Panc1 (cell line): ENCODE measurements around the gene FAM43A. TPM values are rescaled to one million over a fixed set of nuclear protein-coding genes. Genes with fewer than 3 reads are reported as not detected.

Experiments used
- ATAC-seq: fragments of 200-7000 bp; cut with Tn5 transposase; 2 replicates; pipeline ENCODE4 v1.9.1; 2020; ENCODE audit warnings: mild to moderate bottlenecking, moderate library complexity
- BruUV-seq: library from RNA; stranded (reverse); fragments of 400-500 nt; replicated peaks from 2 replicates; lab custom pipeline; 2021; lab: Mats Ljungman, UMichigan
- CTCF ChIA-PET: fragments of 300-600 bp; sonication (Branson Sonifier 250); formaldehyde crosslinking; loops from one replicate; lab custom pipeline; 2022; ENCODE audit warnings: antibody characterized with exemption; lab: Charles Lee
- POLR2A ChIA-PET: fragments of 300-600 bp; sonication (Branson Sonifier 250); formaldehyde crosslinking; loops from one replicate; lab custom pipeline; 2022; ENCODE audit warnings: antibody characterized with exemption; lab: Charles Lee
- DNase-seq: peaks from one replicate; pipeline ENCODE4 v3.0.0-alpha.2; 2010; ENCODE audit warnings: low read depth, low spot score
- H3K27ac ChIP-seq: 2 replicates; pipeline ENCODE4 v1.5.1; 2011; ENCODE audit warnings: mild to moderate bottlenecking, low read length, inconsistent platforms
- H3K27me3 ChIP-seq: fragments of 200-500 bp; sonication (Bioruptor generic); 2 replicates; pipeline ENCODE4 v1.6.0; 2014; ENCODE audit warnings: low read length, inconsistent platforms; ENCODE audit not compliant: control insufficient read depth, insufficient read depth
- H3K36me3 ChIP-seq: fragments of 200-500 bp; sonication (Bioruptor generic); 2 replicates; pipeline ENCODE4 v1.5.1; 2014; ENCODE audit warnings: inconsistent platforms, mild to moderate bottlenecking, low read length, moderate library complexity; ENCODE audit not compliant: control insufficient read depth, insufficient read depth
- H3K4me1 ChIP-seq: 2 replicates; pipeline ENCODE4 v1.5.1; 2011; ENCODE audit warnings: inconsistent platforms, mild to moderate bottlenecking, low read length, moderate library complexity; ENCODE audit not compliant: control insufficient read depth, insufficient read depth
- H3K4me3 ChIP-seq, 2 experiments: 2 replicates each; pipeline ENCODE4 v1.5.1; 2011 to 2012; ENCODE audit warnings: low read depth in 2 of 2, low read length in 2 of 2, mild to moderate bottlenecking in 2 of 2, inconsistent platforms in 1 of 2, moderate library complexity in 1 of 2
- H3K9me3 ChIP-seq: fragments of 200-500 bp; sonication (Bioruptor generic); 2 replicates; pipeline ENCODE4 v1.5.1; 2014; ENCODE audit warnings: low read depth, mild to moderate bottlenecking, inconsistent platforms, low read length, moderate library complexity; ENCODE audit not compliant: control insufficient read depth, insufficient read depth
- CTCF ChIP-seq: fragments of 450-650 bp; IDR thresholded peaks from 2 replicates; pipeline ENCODE4 v1.5.1; 2017; ENCODE audit warnings: mild to moderate bottlenecking
- POLR2AphosphoS5 ChIP-seq: IDR thresholded peaks from 2 replicates; pipeline ENCODE4 v1.6.1; 2012; ENCODE audit warnings: mild to moderate bottlenecking, low read depth, low read length, moderate library complexity
- REST ChIP-seq, 2 experiments: IDR thresholded peaks; 2 replicates each; pipeline ENCODE4 v1.6.1; 2011 to 2012; ENCODE audit warnings: low read depth in 2 of 2, control low read depth in 1 of 2, low read length in 1 of 2, mild to moderate bottlenecking in 1 of 2, moderate library complexity in 1 of 2; ENCODE audit not compliant: insufficient read depth in 1 of 2
- SIN3A ChIP-seq: IDR thresholded peaks from 2 replicates; pipeline ENCODE4 v1.6.1; 2012; ENCODE audit warnings: low read depth, mild to moderate bottlenecking, low read length, moderate library complexity, borderline replicate concordance; ENCODE audit not compliant: insufficient read depth
- TCF7L2 ChIP-seq: IDR thresholded peaks from 2 replicates; pipeline ENCODE4 v1.6.1; 2011; ENCODE audit warnings: mild to moderate bottlenecking, low read depth, low read length, inconsistent platforms
- in situ Hi-C: cut with HindIII; loops from 2 replicates; pipeline ENCODE4 v1.10.0; 2016; ENCODE audit warnings: low sequenced_read_pairs, low pct_unique_long_range_greater_than_20kb
- intact Hi-C: fragments of 100-400 bp; cut with micrococcal nuclease; formaldehyde crosslinking; loops from one replicate; pipeline ENCODE4 v1.10.0; 2022; ENCODE audit not compliant: unreplicated experiment
- total RNA-seq: library from RNA; stranded (reverse); gene quantifications from one replicate; pipeline ENCODE4 v1.2.1, GENCODE V29; 2021; ENCODE audit not compliant: unreplicated experiment

The FAM43A gene
- total RNA-seq, 1 experiment from 2014 or later = 51.4 TPM

- H3K4me1 ChIP-seq = no peaks in the 10 kb centered on the region
- no peaks in the 10 kb centered on the region for H3K9me3 ChIP-seq
- H3K27ac ChIP-seq = no peak overlapping the region
- DNase-seq = no peak
- no peaks in the 10 kb centered on the region for H3K27me3 ChIP-seq
- no peak overlapping the region for H3K4me3 ChIP-seq
- POLR2A ChIA-PET = interaction anchor here (0.7 kb wide), 1 partner anchor 90 kb away, joined by 4 read pairs; no protein-coding TSS in a partner anchor
- in situ Hi-C loops (no loop called here), intact Hi-C loops (no loop called here)
- peaks cover 10% of the 10 kb centered on the region; the same call in 1 of the 2 replicates for H3K36me3 ChIP-seq
- no TSS peak for BruUV-seq
- CTCF ChIA-PET = interaction anchor here (0.6 kb wide), 1 partner anchor 11 kb away, joined by 3 read pairs; no protein-coding TSS in a partner anchor
- no peak for ATAC-seq
- TF ChIP-seq SIN3A (no peak), TCF7L2 (no peak), REST (IDR thresholded peaks at IDR 0.05; ENCODE audit: insufficient read depth in 1 of 2, low read depth in 2 of 2, low read length in 1 of 2) (no peak), CTCF (no peak), POLR2AphosphoS5 (no peak)
Measured at GRCh38 chr3:194637541-194638400, 47.9 kb upstream of the FAM43A start.

- no peaks in the 10 kb centered on the region for H3K4me1 ChIP-seq
- ChIA-PET CTCF (no interaction called here), POLR2A (interaction anchor here (0.7 kb wide), 1 partner anchor 89 kb away, joined by 4 read pairs; no protein-coding TSS in a partner anchor)
- TF ChIP-seq REST (IDR thresholded peaks at IDR 0.05; ENCODE audit: insufficient read depth in 1 of 2, low read depth in 2 of 2, low read length in 1 of 2) (no peak), CTCF (no peak), SIN3A (no peak), POLR2AphosphoS5 (no peak), TCF7L2 (no peak)
- H3K36me3 ChIP-seq = peaks cover 18% of the 10 kb centered on the region; the same call in 1 of the 2 replicates
- in situ Hi-C loops (no loop called here), intact Hi-C loops (no loop called here)
- no TSS peak for BruUV-seq
- DNase-seq (no peak), ATAC-seq (no peak)
- no peak overlapping the region for H3K4me3 ChIP-seq
- no peaks in the 10 kb centered on the region for H3K9me3 ChIP-seq
- no peak overlapping the region for H3K27ac ChIP-seq
- no peaks in the 10 kb centered on the region for H3K27me3 ChIP-seq
Measured at GRCh38 chr3:194638991-194639605, 46.6 kb upstream of the FAM43A start.
